Measurements from ENCODE around the gene MLH3. TPM values are rescaled to one million over a fixed set of nuclear protein-coding genes. Genes with fewer than 3 reads are reported as not detected.
"Not testable (repeated sequence)": the region's sequence is repeated elsewhere in the genome, so short reads cannot be mapped to it uniquely, and the experiment has no call there.

Gene MLH3
- total RNA-seq, 1 experiment from 2014 or later: 13.5 TPM

GRCh38 chr14:75030147-75030546, 21.1 kb downstream of the MLH3 start:
- DNase-seq (ENCODE audit: low read depth): no peak

- no peak for DNase-seq (ENCODE audit: low read depth)
These were observed 25.4 kb downstream of the MLH3 start for GRCh38 chr14:75025876-75026275.

- DNase-seq (ENCODE audit: low read depth): no peak
These were observed 26.2 kb downstream of the MLH3 start for GRCh38 chr14:75025082-75025481.

GRCh38 chr14:75023108-75023507, 28.2 kb downstream of the MLH3 start:
- DNase-seq (ENCODE audit: low read depth): no peak

GRCh38 chr14:75022655-75023054, 28.6 kb downstream of the MLH3 start:
- DNase-seq (ENCODE audit: low read depth): no peak

GRCh38 chr14:75018694-75019093, 32.6 kb downstream of the MLH3 start:
- no peak for DNase-seq (ENCODE audit: low read depth)

- no peak for DNase-seq (ENCODE audit: low read depth)
These were observed 34.5 kb downstream of the MLH3 start for GRCh38 chr14:75016815-75017214.

- DNase-seq (ENCODE audit: low read depth): no peak
These were observed 35.8 kb downstream of the MLH3 start for GRCh38 chr14:75015496-75015895.

GRCh38 chr14:75013290-75013689, 38.0 kb downstream of the MLH3 start:
- no peak for DNase-seq (ENCODE audit: low read depth)

GRCh38 chr14:75011356-75011994, 39.8 kb downstream of the MLH3 start:
- DNase-seq (ENCODE audit: low read depth): peak; percentile 65

- no peak for DNase-seq (ENCODE audit: low read depth)
These were observed 40.7 kb downstream of the MLH3 start for GRCh38 chr14:75010472-75011093.

GRCh38 chr14:75009176-75009575, 42.1 kb downstream of the MLH3 start:
- no peak for DNase-seq (ENCODE audit: low read depth)

- no peak for DNase-seq (ENCODE audit: low read depth)
These were observed 45.9 kb downstream of the MLH3 start for GRCh38 chr14:75005357-75005756.

GRCh38 chr14:75003250-75004027, 47.8 kb downstream of the MLH3 start:
- no peak for DNase-seq (ENCODE audit: low read depth)

GRCh38 chr14:75002392-75003249, 48.6 kb downstream of the MLH3 start, which contains the start of gene EIF2B2:
Gene EIF2B2 (plus strand): TSS chr14:75002921. CDS start chr14:75002991, 70 bp downstream.
- peak; percentile 94 for DNase-seq (ENCODE audit: low read depth)

- DNase-seq (ENCODE audit: low read depth): no peak
These were observed 49.4 kb downstream of the MLH3 start for GRCh38 chr14:75001899-75002298.

GRCh38 chr14:75001261-75001660, 50.0 kb downstream of the MLH3 start:
- no peak for DNase-seq (ENCODE audit: low read depth)

- DNase-seq (ENCODE audit: low read depth): not testable (repeated sequence)
These were observed 55.5 kb downstream of the MLH3 start for GRCh38 chr14:74995781-74996180.

GRCh38 chr14:74994182-74994581, 57.1 kb downstream of the MLH3 start:
- DNase-seq (ENCODE audit: low read depth): not testable (repeated sequence)

- no peak for DNase-seq (ENCODE audit: low read depth)
These were observed 62.3 kb downstream of the MLH3 start for GRCh38 chr14:74988993-74989392.

- DNase-seq (ENCODE audit: low read depth): peak; percentile 55
These were observed 63.1 kb downstream of the MLH3 start for GRCh38 chr14:74988131-74988530.

- no peak for DNase-seq (ENCODE audit: low read depth)
These were observed 65.5 kb downstream of the MLH3 start for GRCh38 chr14:74985806-74986205.
